SK-MEL-5 (cell line): ENCODE data around the gene AGO4. TPM values are rescaled to one million over a fixed set of nuclear protein-coding genes. Genes with fewer than 3 reads are reported as not detected.
A peak's percentile ranks its signal among the peaks of the same experiment; 100 is the strongest.
"Not testable (repeated sequence)": the region's sequence is repeated elsewhere in the genome, so short reads cannot be mapped to it uniquely, and the experiment has no call there.

ENCODE experiments used
- DNase-seq: peaks from one replicate; pipeline ENCODE4 v3.0.0-alpha.2; 2016; ENCODE audit warnings: low read depth, low spot score
- in situ Hi-C: cut with HindIII; loops from 2 replicates; pipeline ENCODE4 v1.10.0; 2016; ENCODE audit warnings: low sequenced_read_pairs, high pct_unique_total_duplicates, low pct_unique_long_range_greater_than_20kb
- total RNA-seq: library from RNA; depleted of rRNA; stranded (reverse); fragments of >200 nt; shearing (Covaris generic); gene quantifications from 2 replicates; pipeline ENCODE4 v1.2.3, GENCODE V29; 2014

The AGO4 gene
- total RNA-seq, 1 experiment from 2014 or later = 7.6 TPM

DNA sequence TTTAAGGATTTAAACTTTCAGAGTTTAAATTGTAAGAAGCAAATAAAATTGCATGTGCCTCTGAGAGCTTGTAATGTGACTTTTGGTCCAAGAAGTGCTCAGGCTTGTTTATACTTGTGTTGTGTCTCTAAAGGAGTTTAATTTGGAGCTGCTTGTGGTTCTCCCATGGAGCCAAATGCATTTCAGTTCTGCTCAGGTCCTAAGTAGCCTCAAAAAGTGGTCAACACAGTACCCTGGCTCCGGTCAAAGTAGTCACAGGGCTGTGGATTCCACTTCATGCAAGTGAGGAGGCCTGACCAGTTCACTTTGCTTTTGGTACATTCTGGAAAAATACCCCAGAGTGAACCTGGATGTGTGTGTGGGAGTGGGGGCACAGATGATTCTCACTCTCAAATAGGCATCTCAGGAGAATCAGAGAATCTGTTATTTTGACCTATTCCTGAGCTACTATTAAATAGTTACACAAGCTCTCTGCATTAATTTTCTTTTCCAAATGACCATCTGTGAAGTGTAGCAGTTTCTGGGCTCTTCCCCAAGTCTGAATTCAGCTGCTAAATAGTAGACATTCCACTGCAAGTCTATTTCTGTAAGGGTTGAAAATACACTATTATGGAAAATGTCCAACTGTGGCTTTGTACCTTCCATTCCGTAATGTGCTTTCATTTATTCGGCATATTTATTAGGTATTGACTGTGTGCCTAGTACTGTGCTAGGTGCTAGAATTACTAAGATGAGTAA lies 43.5 kb downstream of the AGO4 start:
- in situ Hi-C loops = no loop called here

DNA sequence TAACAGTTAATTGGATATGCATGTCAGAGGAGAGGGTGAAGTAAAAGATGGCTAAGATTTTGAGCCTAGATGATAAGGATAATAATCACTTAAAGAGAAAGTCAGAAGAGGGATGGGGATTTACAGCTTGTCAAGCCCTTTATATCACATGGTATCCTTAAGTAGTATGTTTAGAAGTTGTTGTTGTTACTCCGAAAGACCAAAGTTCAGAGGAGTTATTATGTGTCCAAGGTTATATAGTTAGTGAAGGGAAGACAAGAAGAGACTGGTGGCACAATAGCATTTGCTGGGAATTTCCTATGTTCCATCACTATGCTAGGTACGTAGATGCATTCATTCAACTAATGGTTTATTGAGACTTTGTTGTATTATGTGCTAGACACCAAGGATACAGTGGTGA lies 44.4 kb downstream of the AGO4 start:
- in situ Hi-C loops = no loop called here
- DNase-seq = no peak

More for the DNA sequence above, 43.5 kb downstream of the AGO4 start:
- DNase-seq = no peak

DNA sequence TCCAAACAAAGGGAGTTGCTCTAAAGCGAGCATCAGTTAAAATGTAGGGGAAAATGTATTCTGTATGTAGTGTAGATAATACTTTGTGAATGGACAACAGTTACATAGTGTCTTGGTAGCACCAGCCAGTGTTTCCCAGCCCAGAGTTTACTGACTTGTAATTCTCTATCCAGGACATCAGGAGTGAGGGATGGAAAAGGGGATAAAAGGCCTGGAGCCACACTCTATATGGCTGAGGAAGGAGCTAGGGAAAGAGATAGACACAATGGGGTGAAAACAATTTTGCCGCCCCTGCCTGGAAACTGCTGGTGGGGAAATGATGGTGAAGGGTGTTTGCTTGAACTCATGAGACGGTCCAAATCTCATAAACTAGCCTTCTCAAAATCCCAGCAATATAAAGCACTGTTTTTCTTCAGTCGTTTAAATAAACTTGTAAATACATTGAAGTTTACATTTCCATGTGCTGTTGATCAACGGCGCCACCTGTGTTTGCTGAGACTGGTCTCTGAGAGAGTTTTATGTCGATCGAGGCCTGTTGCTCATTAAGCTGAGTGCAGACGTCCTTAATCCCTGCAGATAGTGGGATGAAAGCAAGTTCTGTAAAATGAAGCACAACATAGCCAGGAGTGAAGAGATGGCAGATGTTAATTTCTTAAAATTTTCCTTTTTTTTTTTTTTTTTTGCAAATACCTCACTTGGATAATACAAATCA lies 47.3 kb downstream of the AGO4 start:
- DNase-seq = no peak
- in situ Hi-C loops = no loop called here

DNA sequence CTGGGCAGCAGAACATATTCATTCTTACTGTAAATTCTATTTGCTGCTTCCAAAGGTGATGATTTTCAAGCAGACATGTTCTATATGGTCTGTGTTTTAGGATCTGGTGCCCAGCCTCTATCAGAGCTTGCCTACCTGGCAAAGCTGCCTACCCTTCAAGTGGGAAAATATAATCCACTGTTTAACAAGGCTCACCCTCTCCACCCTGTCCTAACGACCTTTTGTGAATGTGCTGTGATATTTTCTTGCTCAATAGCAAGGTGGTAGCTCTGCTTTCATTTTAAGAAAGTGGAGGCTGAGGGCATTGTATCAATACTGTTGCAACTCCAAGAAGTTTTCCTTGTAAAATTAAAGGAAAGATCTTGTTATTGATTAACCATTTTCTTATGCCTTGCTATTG lies 49.1 kb downstream of the AGO4 start:
- in situ Hi-C loops = no loop called here
- DNase-seq = no peak

DNA sequence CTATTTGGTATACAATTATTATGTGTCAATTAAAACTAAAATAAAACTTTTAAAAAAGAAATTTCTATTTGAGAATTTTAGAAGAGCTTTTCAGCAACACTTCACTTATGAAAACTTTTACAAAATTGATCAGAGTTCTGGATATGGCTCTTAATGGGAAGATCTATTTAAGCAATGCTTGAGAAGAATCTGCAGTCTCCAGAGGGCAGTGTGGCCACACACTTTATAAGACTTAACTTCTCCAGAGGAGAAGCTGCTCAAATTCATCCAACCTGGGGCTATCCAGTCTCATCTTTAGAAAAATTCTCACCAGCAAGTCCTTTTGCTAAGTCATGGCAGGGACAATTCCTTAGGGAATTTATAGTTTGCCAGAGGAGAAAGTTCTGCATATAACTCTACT lies 50.0 kb downstream of the AGO4 start:
- in situ Hi-C loops = no loop called here
- peak; percentile 48 for DNase-seq

DNA sequence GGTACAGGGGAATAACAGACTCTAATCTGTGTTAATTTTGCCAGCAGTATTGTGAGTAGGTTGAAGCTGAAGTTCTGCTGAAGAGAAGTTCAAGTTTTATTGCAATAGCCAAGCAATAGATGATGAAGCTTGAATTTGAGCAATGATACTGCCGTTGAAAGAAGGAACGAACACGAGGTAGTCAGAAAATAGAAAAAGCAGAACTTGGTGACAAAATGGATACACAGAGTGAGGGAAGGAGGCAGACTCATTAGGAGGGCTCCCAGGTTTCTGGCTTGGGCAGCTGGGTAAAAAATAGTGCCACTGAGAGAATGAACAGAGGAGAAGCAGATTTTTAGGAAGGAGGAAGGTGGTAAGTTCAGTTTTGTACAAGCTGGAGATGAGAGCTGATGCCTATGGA lies 52.9 kb downstream of the AGO4 start:
- DNase-seq = no peak
- in situ Hi-C loops = no loop called here

DNA sequence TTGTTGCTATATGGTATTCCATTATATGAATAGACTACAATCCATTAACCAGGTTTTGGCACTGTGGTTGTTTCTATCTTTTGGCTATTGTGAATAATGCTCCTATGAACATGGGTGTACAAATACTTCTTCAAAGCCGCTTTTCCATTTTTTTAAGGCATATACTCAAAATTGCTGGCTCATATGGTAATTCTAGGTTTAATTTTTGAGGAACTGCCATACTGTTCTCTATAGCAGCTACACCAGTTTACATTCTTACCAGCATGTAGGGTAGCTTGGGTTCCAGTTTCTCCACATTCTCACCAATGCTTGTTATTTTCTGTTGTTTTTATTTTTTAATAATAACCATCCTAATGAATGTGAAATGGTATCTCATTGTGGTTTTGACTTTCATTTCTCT lies 55.3 kb downstream of the AGO4 start:
- in situ Hi-C loops = no loop called here
- DNase-seq = no peak

DNA sequence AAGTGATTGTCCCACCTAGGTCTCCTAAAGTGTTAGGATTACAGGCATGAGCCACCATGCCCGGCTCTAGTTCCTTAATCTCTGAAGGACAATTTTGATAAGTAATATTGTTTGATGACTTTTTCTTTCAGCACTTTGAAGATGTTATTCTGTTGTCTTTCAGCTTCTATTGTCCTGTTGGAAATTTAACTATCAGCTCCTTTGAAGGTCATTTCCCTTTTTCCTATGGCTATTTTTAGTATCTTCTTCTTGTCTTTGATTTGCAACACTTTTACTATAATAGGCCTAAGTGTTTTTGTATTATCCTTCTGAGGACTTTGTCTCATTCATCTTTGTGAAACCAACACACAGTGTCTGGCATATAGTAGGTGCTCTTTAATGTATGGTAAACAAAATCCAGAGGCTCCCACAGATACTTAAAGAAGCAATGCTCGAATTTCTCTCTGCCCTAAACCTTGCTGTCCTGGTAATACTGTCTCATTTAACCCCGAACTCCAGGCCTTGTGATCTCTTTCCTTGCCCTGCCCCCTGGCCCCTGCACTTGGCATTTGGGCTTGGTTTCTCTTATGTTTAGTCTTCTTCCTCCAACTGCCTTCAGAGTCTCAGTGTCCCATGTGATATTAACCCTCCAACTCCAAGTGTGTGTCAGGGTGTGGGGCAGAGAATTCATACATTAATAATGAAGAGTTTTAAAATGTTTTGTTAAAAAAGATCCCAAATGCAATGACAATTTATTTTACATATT lies 56.2 kb downstream of the AGO4 start:
- peak; percentile 38 for DNase-seq
- in situ Hi-C loops = no loop called here

DNA sequence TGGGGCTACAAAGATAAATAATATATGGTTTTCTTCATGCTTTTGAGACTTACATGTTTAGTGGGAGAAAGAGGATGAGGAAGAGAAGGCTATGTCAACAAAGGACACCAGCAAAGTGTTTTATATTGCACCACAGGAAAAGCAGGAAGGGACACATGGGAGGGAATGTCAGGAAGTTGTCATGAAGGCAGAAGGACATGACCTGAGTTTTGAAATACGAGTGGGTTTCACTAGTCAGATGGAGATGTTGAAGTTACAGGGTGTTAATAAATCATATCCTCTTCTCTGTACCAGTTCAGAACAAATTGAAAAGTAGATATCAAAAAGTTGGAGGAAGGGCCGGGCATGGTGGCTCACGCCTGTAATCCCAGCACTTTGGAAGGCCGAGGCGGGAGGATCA lies 57.0 kb downstream of the AGO4 start:
- in situ Hi-C loops = no loop called here
- DNase-seq = no peak

DNA sequence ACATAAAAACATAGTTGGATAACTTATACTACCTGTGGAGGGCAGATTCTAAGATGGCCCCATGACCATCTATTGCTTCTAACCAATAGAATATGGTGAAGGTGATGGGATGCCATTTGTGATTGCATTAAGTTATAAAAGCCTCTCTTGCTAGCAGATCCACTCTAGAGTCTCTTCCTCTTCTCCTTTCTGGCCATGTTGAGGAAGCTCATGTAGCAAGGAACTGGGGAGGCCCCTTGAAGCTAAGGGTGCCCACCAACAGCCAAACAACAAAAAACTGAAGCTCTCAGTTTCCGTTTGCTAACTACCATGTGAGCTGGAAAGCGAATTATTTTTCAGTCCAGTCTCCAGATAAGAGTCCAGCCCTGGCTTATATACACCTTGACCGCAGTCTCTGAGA lies 59.2 kb downstream of the AGO4 start:
- in situ Hi-C loops = no loop called here
- DNase-seq = no peak

DNA sequence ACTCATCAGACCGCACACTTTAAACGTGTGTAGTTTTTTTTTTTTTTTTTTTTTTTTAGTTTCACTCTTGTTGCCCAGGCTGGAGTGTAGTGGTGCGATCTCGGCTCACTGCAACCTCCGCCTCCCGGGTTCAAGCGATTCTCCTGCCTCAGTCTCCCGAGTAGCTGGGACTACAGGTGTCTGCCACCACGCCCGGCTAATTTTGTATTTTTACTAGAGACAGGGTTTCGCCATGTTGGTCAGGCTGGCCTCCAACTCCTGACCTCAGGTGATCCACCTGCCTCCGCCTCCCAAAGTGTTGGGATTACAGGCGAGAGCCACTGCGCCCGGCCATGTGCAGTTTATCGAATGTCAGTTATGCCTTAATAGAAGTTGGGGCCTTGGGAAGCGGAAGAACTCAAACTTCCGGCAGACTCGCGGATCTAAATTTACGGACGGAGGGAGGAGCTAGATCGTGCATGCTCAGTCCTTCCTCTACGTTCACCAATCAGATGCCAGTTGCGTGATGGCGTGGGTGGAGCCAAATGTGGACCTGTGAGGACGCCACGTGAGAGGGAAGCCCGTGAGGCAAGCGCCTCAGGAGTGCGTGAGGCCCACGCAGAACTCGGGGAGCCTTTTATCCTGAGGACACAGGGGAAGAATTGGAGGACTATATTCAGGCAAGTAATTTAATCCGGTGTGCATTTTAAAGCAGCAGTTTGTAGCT lies 61.6 kb downstream of the AGO4 start:
- in situ Hi-C loops = not testable (repeated sequence)

DNA sequence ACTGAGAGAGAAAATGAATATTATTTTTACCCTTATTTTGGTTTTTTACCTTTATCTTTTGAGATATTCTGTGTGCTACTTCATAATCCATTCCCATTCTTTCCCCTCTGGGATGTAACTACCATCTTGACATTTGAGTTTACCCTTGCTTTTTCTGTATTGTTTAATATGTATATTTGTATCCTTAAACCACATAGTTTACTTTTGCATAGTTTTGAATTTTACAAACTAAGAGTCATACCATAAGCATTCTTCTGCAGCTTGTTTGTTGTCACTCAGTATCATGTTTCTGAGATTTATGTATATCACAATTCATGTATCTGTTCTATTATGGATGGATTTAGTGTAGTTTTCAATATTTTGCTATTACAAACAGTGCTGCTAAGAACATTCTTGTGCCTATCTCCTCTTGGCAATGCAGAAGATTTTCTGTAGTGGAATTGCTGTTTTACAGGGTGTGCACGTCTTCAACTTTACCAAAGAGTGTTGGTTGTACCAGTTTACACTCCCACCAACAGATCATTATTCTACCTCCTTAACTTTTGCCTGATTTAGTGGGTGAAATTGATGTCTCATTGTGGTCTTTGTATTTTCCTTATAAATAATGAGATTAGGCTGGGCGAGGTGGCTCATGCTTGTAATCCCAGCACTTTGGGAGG lies 63.0 kb downstream of the AGO4 start:
- in situ Hi-C loops = no loop called here
- DNase-seq = no peak

More for the DNA sequence above, 61.6 kb downstream of the AGO4 start:
- not testable (repeated sequence) for DNase-seq

DNA sequence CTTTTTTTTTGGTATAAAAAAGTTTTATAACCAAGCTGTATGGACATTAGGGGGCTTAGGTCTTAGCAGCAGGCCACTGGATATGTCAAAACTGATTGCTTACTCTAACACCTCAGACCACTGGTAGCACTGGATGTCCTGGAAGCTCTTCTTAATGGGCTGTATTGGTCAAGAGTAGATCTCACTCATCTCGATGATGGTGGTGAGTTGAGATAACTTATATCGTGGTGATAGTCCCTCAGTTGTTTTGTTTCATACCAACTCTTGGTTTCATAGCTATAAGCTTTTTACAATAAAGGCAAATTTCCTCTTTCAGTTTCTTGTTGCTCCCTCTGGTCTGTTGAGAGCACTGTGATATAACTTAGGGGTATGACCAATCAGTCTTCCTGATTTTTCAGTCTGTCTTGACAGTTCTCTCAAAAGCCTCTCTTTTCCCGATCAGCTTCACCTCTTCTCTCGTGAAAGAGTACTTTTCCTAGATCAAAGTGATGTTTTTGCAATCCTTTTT lies 65.5 kb downstream of the AGO4 start:
- DNase-seq = no peak
- in situ Hi-C loops = no loop called here

DNA sequence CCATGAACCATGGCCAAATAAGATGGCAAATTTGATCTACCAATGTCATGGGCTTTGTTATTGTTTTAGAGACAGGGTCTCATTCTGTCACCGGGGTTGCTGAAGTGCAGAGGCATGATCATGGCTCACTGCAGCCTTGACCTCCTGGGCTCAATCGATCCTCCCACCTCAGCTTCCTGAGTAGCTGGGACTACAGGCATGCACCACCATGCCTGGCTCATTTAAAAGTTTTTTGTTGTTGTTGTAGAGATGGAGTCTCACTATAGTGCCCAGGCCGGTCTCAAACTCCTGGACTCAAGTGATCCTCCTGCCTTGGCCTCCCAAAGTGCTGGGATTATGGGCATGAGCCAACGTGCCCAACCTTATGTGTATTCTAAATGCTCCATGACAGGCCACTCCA lies 66.3 kb downstream of the AGO4 start:
- in situ Hi-C loops, DNase-seq: not testable (repeated sequence)

DNA sequence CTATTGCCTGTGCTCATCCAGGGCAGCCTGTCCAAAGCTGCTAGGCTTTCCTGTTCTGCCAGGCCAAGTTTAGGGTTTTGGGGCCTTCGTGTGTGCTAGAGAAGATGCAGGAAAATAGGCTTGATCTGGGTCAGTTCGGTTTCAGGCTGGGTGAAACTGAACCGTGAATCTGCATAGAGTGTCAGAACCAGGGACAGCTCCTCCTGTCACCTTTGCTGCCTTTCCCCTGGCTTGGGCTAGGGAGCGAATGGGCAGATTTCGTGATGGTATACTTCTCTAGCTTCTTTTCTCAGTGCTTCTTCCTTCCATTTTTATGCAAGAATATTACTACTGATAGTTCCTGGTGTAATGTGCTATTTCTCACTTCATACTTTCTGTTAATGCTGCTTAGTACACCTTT lies 69.2 kb downstream of the AGO4 start:
- in situ Hi-C loops = no loop called here
- no peak for DNase-seq

DNA sequence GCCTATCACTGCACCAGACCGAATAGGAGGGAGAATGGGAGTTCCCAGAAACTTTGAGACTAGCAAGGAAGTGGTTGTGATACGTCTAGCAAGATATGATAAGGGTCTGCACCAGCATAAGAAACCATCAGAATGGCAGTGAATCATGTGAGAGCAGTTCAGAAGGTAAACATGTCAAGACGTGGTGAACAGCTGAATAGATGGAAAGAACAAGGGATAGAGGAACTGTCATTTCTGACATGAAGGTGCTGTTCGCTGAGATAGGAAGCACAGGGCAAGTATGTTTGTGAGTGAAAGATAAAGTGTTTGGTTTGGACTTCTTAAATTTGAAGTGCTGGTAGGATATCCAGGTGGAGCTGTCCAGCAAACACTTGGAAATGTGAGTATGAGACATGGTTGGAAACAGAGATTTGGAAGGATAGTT lies 74.0 kb downstream of the AGO4 start:
- in situ Hi-C loops = no loop called here
- DNase-seq = no peak

DNA sequence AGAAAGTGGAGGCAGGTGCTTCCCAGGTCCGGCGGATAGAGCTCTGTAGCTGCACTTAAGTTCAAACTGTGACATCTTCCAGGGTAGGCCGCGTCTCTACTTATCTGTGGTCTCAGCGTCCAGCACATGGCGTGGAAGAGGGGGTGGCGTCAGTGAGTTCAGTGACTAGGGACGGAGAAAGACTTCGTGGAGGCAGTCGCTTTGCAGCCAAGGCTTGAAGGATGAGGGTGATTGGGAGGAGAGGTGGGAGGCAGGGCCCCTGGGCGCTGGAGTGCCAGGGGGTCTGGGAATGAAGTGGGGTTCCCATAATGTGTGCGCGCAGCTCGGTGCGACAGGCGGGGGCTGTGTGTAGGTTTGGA lies 74.7 kb downstream of the AGO4 start:
- DNase-seq = no peak
- in situ Hi-C loops = no loop called here
